ENCODE measurements around the gene FAM76B.

Gene FAM76B

DNA sequence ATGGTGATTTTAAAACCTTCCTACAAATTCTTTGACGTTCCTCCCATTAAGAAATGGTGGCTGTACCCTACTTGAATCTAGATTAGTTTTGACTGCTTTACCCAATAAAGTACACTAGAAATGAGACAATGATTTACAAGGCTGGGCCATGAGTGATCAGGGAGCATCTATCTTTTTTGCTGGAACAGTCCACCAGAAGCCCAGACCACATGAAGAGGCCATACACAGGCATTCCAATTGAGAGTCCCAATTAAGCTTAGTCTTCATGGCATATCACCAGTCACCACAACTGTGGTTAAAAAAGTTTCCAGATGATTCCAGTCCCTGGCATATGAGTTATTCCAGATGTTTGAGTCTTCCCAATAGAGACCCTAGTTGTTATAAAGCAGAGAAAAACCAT is 39.5 kb downstream of the FAM76B start:
- no peak overlapping the region for H3K27ac ChIP-seq
- TF ChIP-seq CTCF (conservative IDR thresholded peaks at IDR 0.05): no peak

DNA sequence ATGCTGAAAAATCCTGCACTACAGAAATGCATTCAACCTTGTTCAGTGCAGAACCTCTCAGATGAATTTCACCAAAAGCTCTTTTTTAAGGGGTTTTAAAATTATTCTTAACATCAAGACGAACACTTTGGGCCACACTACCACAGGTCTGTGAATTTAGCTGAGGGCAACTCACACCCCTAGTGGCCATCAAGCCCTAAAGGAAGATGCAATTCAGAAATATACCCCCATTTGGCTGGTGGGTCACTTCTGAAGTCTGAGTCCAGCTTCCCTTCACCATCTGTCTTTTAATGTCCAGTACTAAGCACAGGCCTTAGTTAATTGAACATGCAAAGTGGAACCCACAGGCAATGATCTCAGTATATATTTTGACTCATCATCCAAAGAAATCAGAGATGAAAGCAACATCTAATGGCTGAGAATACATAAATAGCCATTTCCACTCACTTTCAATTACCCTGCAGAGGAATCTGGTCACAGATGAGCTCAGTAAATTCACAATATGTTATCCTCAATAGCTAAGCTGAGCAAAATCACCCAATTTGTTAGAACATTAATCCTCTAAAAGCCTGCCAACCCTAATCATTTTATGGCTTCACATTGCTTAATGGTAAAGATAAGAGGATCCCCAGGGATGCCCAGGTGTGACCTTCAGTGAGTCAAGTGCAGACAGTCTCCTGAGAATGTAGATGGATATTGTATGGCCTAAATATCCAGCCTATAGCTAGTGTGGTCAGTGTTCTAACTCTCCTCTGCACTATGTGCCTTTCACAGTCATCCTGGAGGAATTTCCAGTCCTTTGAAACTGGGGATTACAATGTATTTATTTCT is 50.3 kb downstream of the FAM76B start:
- peak; percentile 27; the same call in 1 of the 2 replicates for TF ChIP-seq CTCF (conservative IDR thresholded peaks at IDR 0.05)
- H3K27ac ChIP-seq: no peak overlapping the region

- no peak for TF ChIP-seq CTCF (conservative IDR thresholded peaks at IDR 0.05)
- no peak overlapping the region for H3K27ac ChIP-seq
These were observed 52.8 kb downstream of the FAM76B start for GRCh38 chr11:95736809-95737208.

- H3K27ac ChIP-seq: no peak overlapping the region
- TF ChIP-seq CTCF (conservative IDR thresholded peaks at IDR 0.05): no peak
These were observed 53.2 kb downstream of the FAM76B start for GRCh38 chr11:95736355-95736754.

GRCh38 chr11:95734009-95734572 is 55.5 kb downstream of the FAM76B start:
- 0 out of 2 replicates have a peak overlapping the region, but pooled peaks have one; percentile 7 for H3K27ac ChIP-seq
- TF ChIP-seq CTCF (conservative IDR thresholded peaks at IDR 0.05): no peak

GRCh38 chr11:95732930-95733602 is 56.5 kb downstream of the FAM76B start:
- no peak overlapping the region for H3K27ac ChIP-seq
- TF ChIP-seq CTCF (conservative IDR thresholded peaks at IDR 0.05): no peak

DNA sequence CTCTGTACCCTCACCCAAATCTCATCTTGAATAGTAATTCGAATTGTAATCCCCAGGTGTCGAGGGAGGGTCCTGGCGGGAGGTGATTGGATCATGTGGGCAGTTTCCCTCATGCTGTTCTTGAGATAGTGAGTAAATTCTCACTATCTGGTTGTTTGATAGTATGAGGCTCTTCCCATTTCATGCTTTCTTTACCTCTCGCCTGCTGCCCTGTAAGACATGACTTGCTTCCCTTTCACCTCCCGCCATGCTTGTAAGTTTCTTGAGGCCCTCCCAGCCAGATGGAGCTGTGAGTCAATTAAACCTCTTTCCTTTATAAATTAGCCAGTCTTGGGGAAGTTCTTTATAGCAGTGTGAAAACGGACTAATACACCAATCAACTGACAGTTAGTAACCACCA is 60.1 kb downstream of the FAM76B start:
- no peak for TF ChIP-seq CTCF (conservative IDR thresholded peaks at IDR 0.05)
- H3K27ac ChIP-seq: no peak overlapping the region
